ENCODE data around the gene LSG1.
A peak's percentile ranks its signal among the peaks of the same experiment; 100 is the strongest.

DNA sequence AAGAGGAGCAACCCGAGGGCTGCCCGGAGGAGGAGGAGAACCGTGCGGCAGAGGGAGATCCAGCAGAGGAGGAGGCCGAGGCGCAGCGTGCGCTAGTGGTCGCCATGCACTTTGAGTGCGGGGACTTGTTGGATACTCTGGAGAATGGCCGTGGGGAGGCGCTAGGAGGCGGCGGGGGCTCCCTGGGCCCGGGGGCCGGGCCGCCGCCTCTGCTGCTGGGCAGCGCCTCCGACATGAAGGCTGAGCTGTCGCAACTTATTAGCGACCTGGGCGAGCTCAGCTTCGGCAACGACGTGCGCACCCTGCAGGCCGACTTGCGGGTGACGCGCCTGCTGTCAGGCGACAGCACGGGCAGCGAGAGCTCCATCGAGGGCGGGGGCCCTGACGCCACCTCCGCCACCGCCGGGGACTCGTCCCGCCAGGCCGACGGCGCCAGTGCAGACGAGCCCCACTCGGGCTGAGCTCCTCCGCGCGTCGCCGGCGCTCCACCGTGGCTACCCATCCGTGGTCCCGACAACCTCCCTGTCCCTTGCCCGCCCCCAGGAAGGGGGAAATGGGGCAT lies 15.7 kb upstream of the LSG1 start:
- TF ChIP-seq ZNF331 (CRISPR knock-in tag; IDR thresholded peaks at IDR 0.05; ENCODE audit: low read depth) = no peak
- TF ChIP-seq, protein P1, sequence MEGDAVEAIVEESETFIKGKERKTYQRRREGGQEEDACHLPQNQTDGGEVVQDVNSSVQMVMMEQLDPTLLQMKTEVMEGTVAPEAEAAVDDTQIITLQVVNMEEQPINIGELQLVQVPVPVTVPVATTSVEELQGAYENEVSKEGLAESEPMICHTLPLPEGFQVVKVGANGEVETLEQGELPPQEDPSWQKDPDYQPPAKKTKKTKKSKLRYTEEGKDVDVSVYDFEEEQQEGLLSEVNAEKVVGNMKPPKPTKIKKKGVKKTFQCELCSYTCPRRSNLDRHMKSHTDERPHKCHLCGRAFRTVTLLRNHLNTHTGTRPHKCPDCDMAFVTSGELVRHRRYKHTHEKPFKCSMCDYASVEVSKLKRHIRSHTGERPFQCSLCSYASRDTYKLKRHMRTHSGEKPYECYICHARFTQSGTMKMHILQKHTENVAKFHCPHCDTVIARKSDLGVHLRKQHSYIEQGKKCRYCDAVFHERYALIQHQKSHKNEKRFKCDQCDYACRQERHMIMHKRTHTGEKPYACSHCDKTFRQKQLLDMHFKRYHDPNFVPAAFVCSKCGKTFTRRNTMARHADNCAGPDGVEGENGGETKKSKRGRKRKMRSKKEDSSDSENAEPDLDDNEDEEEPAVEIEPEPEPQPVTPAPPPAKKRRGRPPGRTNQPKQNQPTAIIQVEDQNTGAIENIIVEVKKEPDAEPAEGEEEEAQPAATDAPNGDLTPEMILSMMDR (conservative IDR thresholded peaks at IDR 0.05; ENCODE audit: low read depth in 2 of 2) = peak; percentile 40 to 56; a peak in 3 of 4 replicates
- TF ChIP-seq, protein P2, sequence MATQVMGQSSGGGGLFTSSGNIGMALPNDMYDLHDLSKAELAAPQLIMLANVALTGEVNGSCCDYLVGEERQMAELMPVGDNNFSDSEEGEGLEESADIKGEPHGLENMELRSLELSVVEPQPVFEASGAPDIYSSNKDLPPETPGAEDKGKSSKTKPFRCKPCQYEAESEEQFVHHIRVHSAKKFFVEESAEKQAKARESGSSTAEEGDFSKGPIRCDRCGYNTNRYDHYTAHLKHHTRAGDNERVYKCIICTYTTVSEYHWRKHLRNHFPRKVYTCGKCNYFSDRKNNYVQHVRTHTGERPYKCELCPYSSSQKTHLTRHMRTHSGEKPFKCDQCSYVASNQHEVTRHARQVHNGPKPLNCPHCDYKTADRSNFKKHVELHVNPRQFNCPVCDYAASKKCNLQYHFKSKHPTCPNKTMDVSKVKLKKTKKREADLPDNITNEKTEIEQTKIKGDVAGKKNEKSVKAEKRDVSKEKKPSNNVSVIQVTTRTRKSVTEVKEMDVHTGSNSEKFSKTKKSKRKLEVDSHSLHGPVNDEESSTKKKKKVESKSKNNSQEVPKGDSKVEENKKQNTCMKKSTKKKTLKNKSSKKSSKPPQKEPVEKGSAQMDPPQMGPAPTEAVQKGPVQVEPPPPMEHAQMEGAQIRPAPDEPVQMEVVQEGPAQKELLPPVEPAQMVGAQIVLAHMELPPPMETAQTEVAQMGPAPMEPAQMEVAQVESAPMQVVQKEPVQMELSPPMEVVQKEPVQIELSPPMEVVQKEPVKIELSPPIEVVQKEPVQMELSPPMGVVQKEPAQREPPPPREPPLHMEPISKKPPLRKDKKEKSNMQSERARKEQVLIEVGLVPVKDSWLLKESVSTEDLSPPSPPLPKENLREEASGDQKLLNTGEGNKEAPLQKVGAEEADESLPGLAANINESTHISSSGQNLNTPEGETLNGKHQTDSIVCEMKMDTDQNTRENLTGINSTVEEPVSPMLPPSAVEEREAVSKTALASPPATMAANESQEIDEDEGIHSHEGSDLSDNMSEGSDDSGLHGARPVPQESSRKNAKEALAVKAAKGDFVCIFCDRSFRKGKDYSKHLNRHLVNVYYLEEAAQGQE (IDR thresholded peaks at IDR 0.05; ENCODE audit: unreplicated experiment) = no peak
- peak; percentile 29; the same call in 1 of the 2 replicates for TF ChIP-seq POLR2AphosphoS5 (IDR thresholded peaks at IDR 0.05; ENCODE audit: low read depth)
- TF ChIP-seq EZH2 (IDR thresholded peaks at IDR 0.05; ENCODE audit: low read depth, unreplicated experiment) = no peak
- TF ChIP-seq STAT1 (IDR thresholded peaks at IDR 0.05; ENCODE audit: unreplicated experiment) = no peak
- TF ChIP-seq CREB1 (CRISPR knock-in tag; IDR thresholded peaks at IDR 0.05; ENCODE audit: low read depth) = peak; percentile 81
- TF ChIP-seq, protein P3, sequence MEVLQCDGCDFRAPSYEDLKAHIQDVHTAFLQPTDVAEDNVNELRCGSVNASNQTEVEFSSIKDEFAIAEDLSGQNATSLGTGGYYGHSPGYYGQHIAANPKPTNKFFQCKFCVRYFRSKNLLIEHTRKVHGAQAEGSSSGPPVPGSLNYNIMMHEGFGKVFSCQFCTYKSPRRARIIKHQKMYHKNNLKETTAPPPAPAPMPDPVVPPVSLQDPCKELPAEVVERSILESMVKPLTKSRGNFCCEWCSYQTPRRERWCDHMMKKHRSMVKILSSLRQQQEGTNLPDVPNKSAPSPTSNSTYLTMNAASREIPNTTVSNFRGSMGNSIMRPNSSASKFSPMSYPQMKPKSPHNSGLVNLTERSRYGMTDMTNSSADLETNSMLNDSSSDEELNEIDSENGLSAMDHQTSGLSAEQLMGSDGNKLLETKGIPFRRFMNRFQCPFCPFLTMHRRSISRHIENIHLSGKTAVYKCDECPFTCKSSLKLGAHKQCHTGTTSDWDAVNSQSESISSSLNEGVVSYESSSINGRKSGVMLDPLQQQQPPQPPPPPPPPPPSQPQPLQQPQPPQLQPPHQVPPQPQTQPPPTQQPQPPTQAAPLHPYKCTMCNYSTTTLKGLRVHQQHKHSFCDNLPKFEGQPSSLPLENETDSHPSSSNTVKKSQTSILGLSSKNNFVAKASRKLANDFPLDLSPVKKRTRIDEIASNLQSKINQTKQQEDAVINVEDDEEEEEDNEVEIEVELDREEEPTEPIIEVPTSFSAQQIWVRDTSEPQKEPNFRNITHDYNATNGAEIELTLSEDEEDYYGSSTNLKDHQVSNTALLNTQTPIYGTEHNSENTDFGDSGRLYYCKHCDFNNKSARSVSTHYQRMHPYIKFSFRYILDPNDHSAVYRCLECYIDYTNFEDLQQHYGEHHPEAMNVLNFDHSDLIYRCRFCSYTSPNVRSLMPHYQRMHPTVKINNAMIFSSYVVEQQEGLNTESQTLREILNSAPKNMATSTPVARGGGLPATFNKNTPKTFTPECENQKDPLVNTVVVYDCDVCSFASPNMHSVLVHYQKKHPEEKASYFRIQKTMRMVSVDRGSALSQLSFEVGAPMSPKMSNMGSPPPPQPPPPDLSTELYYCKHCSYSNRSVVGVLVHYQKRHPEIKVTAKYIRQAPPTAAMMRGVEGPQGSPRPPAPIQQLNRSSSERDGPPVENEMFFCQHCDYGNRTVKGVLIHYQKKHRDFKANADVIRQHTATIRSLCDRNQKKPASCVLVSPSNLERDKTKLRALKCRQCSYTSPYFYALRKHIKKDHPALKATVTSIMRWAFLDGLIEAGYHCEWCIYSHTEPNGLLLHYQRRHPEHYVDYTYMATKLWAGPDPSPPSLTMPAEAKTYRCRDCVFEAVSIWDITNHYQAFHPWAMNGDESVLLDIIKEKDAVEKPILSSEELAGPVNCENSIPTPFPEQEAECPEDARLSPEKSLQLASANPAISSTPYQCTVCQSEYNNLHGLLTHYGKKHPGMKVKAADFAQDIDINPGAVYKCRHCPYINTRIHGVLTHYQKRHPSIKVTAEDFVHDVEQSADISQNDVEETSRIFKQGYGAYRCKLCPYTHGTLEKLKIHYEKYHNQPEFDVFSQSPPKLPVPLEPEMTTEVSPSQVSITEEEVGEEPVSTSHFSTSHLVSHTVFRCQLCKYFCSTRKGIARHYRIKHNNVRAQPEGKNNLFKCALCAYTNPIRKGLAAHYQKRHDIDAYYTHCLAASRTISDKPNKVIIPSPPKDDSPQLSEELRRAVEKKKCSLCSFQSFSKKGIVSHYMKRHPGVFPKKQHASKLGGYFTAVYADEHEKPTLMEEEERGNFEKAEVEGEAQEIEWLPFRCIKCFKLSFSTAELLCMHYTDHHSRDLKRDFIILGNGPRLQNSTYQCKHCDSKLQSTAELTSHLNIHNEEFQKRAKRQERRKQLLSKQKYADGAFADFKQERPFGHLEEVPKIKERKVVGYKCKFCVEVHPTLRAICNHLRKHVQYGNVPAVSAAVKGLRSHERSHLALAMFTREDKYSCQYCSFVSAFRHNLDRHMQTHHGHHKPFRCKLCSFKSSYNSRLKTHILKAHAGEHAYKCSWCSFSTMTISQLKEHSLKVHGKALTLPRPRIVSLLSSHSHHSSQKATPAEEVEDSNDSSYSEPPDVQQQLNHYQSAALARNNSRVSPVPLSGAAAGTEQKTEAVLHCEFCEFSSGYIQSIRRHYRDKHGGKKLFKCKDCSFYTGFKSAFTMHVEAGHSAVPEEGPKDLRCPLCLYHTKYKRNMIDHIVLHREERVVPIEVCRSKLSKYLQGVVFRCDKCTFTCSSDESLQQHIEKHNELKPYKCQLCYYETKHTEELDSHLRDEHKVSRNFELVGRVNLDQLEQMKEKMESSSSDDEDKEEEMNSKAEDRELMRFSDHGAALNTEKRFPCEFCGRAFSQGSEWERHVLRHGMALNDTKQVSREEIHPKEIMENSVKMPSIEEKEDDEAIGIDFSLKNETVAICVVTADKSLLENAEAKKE (CRISPR knock-in tag; IDR thresholded peaks at IDR 0.05) = no peak
- no peak for TF ChIP-seq EZH2phosphoT487 (IDR thresholded peaks at IDR 0.05; ENCODE audit: unreplicated experiment)
- TF ChIP-seq, protein P4, sequence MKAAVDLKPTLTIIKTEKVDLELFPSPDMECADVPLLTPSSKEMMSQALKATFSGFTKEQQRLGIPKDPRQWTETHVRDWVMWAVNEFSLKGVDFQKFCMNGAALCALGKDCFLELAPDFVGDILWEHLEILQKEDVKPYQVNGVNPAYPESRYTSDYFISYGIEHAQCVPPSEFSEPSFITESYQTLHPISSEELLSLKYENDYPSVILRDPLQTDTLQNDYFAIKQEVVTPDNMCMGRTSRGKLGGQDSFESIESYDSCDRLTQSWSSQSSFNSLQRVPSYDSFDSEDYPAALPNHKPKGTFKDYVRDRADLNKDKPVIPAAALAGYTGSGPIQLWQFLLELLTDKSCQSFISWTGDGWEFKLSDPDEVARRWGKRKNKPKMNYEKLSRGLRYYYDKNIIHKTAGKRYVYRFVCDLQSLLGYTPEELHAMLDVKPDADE (IDR thresholded peaks at IDR 0.05) = no peak
